ENCODE measurements around the gene RUFY1.

DNA sequence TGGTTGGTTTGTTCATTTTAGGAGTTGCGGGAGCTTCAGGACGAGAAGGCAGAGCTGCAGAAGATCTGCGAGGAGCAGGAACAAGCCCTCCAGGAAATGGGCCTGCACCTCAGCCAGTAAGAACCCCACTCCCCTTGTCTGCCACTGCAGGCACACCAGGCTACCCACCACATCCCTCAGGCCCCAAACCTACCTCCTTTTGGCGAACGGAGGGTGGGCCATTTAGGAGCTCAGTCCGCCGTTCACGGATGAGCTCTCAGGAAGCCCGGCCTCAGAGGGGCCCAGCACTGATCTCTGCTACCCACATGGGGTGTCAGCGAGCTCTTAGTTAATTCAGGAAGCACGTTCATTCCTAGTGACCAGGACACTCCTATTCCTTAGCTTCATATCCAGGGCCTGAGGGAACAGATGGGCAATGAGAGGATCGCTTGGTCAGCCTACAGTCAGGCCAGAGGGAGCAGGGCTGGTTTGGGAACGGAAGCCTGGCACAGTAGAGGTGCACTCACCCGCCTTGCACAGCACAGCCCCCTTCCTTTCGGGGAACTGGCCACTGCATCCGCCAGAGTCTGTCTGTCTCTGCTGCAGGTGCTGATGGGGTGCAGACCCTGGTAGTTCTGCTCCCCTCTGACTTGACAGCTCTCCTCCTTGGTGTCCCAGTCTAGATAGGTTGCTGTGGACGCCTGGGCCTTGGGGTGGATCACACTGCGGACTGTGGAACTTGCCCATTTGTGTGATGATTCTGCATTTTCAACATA, 51.7 kb downstream of the RUFY1 start:
- TF ChIP-seq YY1 (IDR thresholded peaks at IDR 0.05; ENCODE audit: low read depth) (no peak), EP300 (IDR thresholded peaks at IDR 0.05; ENCODE audit: borderline replicate concordance) (no peak), RAD21 (IDR thresholded peaks at IDR 0.05; ENCODE audit: low read depth) (no peak), CEBPB (IDR thresholded peaks at IDR 0.05) (no peak), CREB1 (IDR thresholded peaks at IDR 0.05; ENCODE audit: low read depth) (no peak), NFIC (IDR thresholded peaks at IDR 0.05) (no peak), FOXM1 (IDR thresholded peaks at IDR 0.05; ENCODE audit: borderline replicate concordance, low read depth) (no peak)
- TF ChIP-seq, protein P1, sequence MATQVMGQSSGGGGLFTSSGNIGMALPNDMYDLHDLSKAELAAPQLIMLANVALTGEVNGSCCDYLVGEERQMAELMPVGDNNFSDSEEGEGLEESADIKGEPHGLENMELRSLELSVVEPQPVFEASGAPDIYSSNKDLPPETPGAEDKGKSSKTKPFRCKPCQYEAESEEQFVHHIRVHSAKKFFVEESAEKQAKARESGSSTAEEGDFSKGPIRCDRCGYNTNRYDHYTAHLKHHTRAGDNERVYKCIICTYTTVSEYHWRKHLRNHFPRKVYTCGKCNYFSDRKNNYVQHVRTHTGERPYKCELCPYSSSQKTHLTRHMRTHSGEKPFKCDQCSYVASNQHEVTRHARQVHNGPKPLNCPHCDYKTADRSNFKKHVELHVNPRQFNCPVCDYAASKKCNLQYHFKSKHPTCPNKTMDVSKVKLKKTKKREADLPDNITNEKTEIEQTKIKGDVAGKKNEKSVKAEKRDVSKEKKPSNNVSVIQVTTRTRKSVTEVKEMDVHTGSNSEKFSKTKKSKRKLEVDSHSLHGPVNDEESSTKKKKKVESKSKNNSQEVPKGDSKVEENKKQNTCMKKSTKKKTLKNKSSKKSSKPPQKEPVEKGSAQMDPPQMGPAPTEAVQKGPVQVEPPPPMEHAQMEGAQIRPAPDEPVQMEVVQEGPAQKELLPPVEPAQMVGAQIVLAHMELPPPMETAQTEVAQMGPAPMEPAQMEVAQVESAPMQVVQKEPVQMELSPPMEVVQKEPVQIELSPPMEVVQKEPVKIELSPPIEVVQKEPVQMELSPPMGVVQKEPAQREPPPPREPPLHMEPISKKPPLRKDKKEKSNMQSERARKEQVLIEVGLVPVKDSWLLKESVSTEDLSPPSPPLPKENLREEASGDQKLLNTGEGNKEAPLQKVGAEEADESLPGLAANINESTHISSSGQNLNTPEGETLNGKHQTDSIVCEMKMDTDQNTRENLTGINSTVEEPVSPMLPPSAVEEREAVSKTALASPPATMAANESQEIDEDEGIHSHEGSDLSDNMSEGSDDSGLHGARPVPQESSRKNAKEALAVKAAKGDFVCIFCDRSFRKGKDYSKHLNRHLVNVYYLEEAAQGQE (IDR thresholded peaks at IDR 0.05; ENCODE audit: low read depth), result no peak
